CD4-positive, alpha-beta T cell treated with Interferon gamma for 1 hour (primary cell): Measurements from ENCODE around the gene CD9.
"Not testable (repeated sequence)": the region's sequence is repeated elsewhere in the genome, so short reads cannot be mapped to it uniquely, and the experiment has no call there.

ENCODE experiments used
- DNase-seq: peaks from one replicate; pipeline ENCODE4 v3.0.0-alpha.2; 2020

Gene CD9

DNA sequence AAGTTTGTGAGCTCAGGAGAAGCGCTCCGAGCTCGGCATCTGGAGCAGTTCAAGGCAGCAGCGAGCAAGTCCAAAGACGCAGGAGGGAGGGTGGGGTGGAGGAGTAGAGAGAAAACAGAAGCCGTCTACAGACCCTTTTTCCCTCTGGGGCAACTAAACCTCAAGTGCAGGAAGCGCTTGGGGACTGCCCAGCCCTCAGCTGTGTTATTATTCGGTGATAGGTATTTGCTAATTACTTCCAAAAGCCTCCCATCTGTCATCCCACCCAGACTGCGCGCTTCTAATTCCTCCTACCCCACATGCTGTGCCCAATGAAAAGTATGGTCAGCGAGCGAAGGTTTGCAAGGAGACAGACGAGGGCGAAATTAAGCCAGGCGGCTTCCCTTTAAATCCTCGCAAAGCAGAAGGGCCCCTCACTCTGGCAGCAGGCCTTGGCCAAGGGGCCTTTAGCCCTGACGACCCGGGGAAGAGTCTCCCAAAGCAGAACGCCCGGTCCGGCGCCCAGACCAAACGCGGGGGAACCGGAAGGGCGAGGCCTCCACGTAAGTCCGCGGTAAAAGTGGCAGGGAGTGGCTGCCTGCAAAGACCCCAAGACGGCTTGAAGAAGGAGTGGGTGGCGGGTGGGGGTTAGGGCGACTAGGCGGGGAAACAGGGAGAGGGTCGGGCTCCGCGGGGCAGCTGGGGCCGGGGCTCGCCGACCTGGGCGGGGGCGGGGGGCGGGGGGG is 507 bp upstream of the CD9 start:
- no peak for DNase-seq

- DNase-seq: no peak
These were observed 1.0 kb downstream of the CD9 start for GRCh38 chr12:6201213-6201608.

DNA sequence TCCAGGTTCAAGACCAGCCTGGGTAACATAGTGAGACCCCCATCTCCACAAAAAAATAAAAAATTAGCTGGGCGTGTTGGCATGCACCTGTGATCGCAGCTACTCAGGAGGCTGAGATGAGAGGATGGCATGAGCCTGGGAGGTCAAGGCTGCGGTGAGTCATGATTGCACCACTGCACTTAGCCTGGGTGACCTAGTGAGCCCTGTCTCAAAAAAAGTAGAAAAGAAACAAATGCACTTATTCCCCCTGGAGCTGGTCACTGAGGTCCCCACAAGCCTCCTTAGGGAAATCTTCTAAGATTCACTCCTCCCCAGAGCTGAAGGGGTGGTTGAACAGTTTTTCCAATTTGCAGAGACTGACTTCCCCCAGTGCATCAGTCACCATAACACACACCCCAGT is 1.6 kb downstream of the CD9 start:
- no peak for DNase-seq

DNA sequence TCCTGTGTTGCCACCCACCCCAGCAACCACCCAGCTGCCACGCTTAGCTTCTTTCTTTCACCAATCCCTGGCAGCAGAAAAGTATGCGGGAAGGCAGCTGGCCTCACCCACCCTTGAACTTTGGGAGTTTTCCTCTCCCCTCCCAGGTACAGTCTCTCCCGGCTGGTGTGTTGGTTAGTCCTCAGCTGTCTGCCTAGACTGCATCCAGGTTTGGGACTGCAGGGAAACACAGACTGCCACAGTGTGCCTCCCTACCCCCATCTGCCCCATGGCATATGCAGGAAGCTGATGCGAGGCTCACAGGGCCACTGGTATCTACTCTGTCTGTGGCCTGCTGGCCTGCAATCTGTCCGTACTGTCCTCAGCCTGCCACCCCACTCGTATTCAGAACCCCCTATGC is 2.1 kb downstream of the CD9 start:
- no peak for DNase-seq

- no peak for DNase-seq
These were observed 2.6 kb downstream of the CD9 start for GRCh38 chr12:6202846-6203245.

- no peak for DNase-seq
These were observed 3.4 kb downstream of the CD9 start for GRCh38 chr12:6203601-6204000.

- no peak for DNase-seq
These were observed 4.4 kb downstream of the CD9 start for GRCh38 chr12:6204533-6205143.

- DNase-seq: no peak
These were observed 4.9 kb downstream of the CD9 start for GRCh38 chr12:6205144-6205539.

- DNase-seq: no peak
These were observed 5.6 kb downstream of the CD9 start for GRCh38 chr12:6205761-6206160.

DNA sequence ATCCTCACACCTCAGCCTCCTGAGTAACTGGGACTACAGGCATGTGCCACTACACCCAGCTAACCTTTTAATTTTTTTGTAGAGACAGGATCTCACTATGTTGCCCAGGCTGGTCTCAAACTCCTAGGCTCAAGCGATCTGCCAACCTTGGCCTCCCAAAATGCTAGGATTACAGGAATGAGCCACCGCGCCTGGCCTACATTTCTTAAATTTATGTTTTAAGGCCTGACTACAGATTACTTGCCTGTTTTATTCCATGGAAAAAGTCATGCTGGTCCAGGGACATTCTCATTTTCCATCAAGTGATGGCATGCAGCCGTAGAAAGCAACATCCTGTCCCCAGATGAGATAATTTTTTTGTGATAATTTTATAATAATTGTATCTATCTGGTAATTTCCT is 6.1 kb downstream of the CD9 start:
- DNase-seq: no peak

DNA sequence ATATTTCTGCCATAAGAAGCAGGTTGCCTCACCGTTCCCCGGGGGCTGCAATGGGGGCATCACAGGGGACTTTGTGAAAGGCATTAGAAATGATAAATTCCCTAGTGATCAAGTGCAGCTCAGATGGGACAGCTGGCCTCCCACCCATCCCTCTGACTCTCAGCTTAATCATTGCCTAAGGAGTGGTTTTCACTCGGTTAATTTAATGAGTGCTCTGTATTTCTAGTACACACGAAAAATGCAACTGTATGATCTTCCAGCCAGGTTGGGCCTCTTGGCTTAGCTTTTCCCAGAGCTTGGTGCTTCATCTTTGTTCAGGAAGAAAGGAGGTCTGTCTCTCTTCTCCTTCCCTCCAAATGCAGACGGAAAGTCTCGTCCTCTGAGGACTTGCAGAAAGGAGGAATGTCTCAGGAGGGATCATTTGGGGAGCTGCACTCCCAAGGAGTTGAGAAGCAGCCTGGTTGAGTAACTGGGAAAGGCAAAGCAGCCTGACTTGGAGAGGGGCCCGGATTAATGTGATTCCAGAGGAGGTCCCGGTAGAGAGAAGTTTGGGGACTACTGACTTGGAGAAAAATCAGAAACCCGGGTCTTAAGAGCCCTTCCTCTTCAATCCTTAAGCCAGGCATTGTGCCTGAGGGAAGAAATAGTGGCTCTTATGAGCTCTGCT is 7.2 kb downstream of the CD9 start:
- DNase-seq: no peak

GRCh38 chr12:6208130-6208529 is 7.9 kb downstream of the CD9 start:
- no peak for DNase-seq

DNA sequence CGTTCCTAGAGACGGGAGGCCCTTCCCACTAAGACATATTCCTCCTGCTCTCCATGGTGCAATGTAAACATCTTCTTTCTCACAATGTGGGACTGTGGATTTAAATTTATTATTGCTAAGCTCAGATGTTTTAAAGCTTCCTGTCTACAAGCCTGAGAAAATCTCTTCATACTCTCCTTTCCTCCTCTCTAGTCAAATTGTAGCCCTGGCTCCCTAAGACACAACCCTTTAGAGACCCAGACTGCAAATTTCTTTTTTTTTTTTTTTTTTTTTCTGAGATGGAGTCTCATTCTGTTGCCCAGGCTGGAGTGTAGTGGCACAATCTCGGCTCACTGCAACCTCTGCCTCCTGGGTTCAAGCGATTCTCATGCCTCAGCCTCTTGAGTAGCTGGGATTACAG is 9.2 kb downstream of the CD9 start:
- not testable (repeated sequence) for DNase-seq

GRCh38 chr12:6211421-6211869 is 11.2 kb downstream of the CD9 start:
- DNase-seq: no peak

DNA sequence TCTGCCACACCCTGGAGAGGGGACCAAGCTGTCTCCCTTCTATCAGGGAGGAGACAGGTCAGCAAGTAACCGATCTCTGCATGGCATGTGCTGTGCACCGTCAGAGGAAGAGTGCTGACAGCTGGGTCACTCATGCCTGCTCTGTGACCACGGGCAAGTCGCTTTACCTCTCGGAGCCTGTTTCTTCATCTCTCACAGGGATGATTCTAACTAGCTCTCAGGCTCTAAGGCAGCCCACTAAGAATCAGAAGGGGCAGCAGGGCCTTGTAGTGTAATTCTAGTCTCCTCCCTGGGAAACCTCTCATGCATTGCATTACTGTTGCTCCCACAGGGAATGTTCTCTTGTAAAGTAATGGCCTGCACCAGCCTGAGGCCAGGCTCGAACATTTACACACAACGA is 11.9 kb downstream of the CD9 start:
- no peak for DNase-seq

DNA sequence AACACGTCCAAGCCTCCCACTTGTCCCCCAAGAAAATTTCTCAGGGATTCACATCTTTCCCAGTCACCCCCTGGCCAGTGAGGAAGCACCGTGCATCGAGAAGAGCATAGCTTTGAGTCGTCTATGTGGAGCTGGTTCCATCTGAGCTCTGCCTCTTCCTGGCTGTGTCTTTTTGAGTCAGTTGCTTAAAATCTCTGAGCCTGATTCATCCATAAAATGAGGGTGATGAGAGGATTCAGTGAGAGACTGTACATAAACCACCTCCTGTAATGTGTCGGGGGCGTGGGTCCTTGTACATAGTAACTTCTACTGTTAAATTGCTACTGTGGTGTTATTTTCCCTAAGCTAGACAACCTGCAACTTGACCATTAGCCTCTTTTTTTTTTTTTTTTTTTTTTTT is 13.8 kb downstream of the CD9 start:
- DNase-seq: no peak

- DNase-seq: no peak
These were observed 14.4 kb downstream of the CD9 start for GRCh38 chr12:6214633-6215032.

- no peak for DNase-seq
These were observed 15.1 kb downstream of the CD9 start for GRCh38 chr12:6215120-6215807.

- no peak for DNase-seq
These were observed 15.8 kb downstream of the CD9 start for GRCh38 chr12:6215932-6216494.

- no peak for DNase-seq
These were observed 16.4 kb downstream of the CD9 start for GRCh38 chr12:6216581-6216980.

DNA sequence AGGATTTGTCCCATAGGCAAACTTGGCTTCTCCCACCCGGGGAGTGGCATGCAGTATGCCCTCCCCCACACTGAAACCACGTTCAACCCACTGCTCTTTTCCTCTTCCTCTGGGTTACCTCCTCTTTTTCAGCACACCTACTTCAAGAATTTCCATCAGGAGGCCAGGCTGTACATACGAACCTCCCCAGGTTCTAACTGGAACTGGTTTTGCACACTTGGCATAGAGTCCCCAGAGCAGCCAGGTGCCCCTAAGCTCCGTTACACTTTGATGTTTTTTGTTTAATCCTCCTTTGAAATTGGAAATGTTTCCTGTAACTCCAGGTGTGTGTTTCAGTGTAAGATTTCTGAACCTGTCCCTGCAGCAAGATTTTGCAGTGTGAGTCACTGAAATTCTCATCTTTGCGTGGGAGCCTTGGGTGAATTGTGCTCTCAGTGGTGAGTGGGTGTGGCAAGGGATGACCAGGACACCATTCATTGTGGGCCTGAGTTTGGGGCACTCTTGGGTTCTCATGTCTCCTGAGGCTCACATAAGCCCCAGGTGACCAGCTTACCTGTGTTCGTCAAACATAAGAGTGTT is 18.2 kb downstream of the CD9 start:
- DNase-seq: no peak

DNA sequence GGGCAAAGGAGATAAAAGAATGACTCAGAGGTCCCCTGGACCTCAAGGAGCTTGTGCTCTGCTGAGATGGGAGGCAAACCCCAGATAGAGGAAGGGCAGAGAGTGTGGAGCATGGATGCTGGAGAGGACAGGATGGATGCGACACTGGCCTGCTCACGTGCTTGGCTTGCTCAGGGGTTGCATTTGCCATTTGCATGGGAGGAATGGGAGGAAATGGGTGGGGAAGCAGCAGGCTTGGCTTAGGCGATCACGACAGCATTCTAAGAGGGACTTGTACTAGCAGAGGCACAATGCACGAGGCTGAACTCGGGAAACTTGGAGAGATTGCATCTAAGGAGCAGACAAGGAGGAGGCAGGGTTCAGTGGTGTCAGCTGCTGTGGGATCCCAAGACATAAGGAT is 19.8 kb downstream of the CD9 start:
- no peak for DNase-seq

DNA sequence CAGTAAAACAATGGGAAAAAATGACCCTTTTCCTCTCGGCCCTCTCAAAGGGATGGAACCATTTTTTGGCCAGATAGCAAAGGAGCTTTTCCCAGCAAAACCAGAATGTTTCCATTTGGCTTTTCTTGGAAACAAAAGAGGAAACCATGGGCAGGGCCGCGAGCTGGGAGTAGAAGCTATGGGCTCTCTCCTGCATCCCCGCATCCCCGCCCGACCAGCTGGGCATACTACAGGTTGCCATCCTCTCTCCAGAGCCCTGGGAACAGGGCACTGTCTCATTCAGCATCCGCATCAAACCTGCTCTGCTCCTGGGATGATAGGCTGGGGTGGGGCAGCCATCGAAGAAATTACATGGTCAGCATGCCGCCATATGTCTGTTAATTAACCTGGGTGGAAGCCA is 20.9 kb downstream of the CD9 start:
- no peak for DNase-seq
